Endometrial microvascular endothelial cells (primary cell): ENCODE measurements around the gene SOX2. TPM values are rescaled to one million over a fixed set of nuclear protein-coding genes. Genes with fewer than 3 reads are reported as not detected.
"Not testable (repeated sequence)": the region's sequence is repeated elsewhere in the genome, so short reads cannot be mapped to it uniquely, and the experiment has no call there.

Experiments
- in situ Hi-C: cut with HindIII; loops from 2 replicates; pipeline ENCODE4 v1.10.0; 2017; ENCODE audit warnings: low sequenced_read_pairs, low pct_unique_long_range_greater_than_20kb; ENCODE audit errors: inconsistent ontology term
- total RNA-seq: library from RNA; depleted of rRNA; stranded (reverse); fragments of >200 nt; gene quantifications from one replicate; pipeline ENCODE4 v1.2.3, GENCODE V29; 2015; ENCODE audit errors: inconsistent ontology term

SOX2 gene
- total RNA-seq, 1 donor from 2014 or later = not detected

GRCh38 chr3:181739628-181740027 is 27.9 kb downstream of the SOX2 start:
- in situ Hi-C loops = no loop called here

- in situ Hi-C loops = no loop called here
Measured at GRCh38 chr3:181741417-181741816, 29.7 kb downstream of the SOX2 start.

- in situ Hi-C loops = no loop called here
Measured at GRCh38 chr3:181752202-181752671, 40.5 kb downstream of the SOX2 start.

- in situ Hi-C loops = no loop called here
Measured at GRCh38 chr3:181753391-181753790, 41.7 kb downstream of the SOX2 start.

GRCh38 chr3:181755959-181756358 is 44.2 kb downstream of the SOX2 start:
- in situ Hi-C loops = no loop called here

- in situ Hi-C loops = no loop called here
Measured at GRCh38 chr3:181756645-181757297, 45.0 kb downstream of the SOX2 start.

- in situ Hi-C loops = no loop called here
Measured at GRCh38 chr3:181757694-181758306, 46.1 kb downstream of the SOX2 start.

GRCh38 chr3:181761906-181762305 is 50.2 kb downstream of the SOX2 start:
- in situ Hi-C loops = no loop called here

GRCh38 chr3:181764033-181764432 is 52.3 kb downstream of the SOX2 start:
- in situ Hi-C loops = not testable (repeated sequence)
